Urothelium cell line (cell line): Measurements from ENCODE around the gene NIPBL.
"Not testable (repeated sequence)": the region's sequence is repeated elsewhere in the genome, so short reads cannot be mapped to it uniquely, and the experiment has no call there.

Experiments
- DNase-seq: peaks from one replicate; pipeline ENCODE4 v3.0.0; 2011; ENCODE audit warnings: low spot score, mixed read lengths
- FAIRE-seq: peaks from 2 replicates; lab custom pipeline; 2011; peaks lifted over from hg19 to GRCh38; lab: Jason Lieb, UNC

Gene NIPBL

DNA sequence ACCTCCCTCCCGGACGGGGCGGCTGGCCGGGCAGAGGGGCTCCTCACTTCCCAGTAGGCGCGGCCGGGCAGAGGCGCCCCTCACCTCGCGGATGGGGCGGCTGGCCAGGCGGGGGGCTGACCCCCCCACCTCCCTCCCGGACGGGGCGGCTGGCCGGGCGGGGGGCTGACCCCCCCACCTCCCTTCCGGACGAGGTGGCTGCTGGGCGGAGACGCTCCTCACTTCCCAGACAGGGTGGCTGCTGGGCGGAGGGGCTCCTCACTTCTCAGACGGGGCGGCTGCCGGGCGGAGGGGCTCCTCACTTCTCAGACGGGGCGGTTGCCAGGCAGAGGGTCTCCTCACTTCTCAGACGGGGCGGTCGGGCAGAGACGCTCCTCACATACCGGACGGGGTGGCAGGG, 136.6 kb downstream of the NIPBL start:
- not testable (repeated sequence) for FAIRE-seq, DNase-seq

GRCh38 chr5:37014321-37014720, 137.8 kb downstream of the NIPBL start:
- DNase-seq (no peak), FAIRE-seq (no peak)

GRCh38 chr5:37015795-37016666, 139.5 kb downstream of the NIPBL start:
- no peak for DNase-seq
- no peak for FAIRE-seq

- no peak for FAIRE-seq
- DNase-seq = no peak
Measured at GRCh38 chr5:37028910-37029309, 152.3 kb downstream of the NIPBL start.

GRCh38 chr5:37029436-37029835, 152.9 kb downstream of the NIPBL start:
- no peak for DNase-seq
- no peak for FAIRE-seq

DNA sequence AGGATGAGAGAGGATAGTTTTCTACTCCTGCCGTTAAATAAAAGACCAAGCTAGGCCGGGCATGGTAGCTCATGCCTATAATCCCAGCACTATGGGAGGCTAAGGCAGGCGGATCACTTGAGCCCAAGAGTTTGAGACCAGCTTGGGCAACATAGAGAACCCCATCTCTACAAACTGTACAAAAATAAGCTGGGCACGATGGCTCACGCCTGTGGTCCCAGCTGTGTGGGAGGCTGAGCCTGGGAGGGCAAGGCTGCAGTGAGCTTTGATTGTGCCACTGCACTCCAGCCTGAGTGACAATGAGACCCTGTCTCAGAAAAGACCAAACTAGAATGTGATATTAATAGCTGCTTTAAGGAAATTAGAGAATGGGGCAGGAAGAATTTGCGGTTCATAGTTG, 158.4 kb downstream of the NIPBL start:
- DNase-seq (no peak), FAIRE-seq (no peak)

- FAIRE-seq (no peak), DNase-seq (no peak)
Measured at GRCh38 chr5:37037840-37038239, 161.3 kb downstream of the NIPBL start.

GRCh38 chr5:37039824-37040223, 163.3 kb downstream of the NIPBL start:
- DNase-seq (no peak), FAIRE-seq (no peak)

- DNase-seq = no peak
Measured at GRCh38 chr5:37043693-37044092, 167.1 kb downstream of the NIPBL start.

GRCh38 chr5:37044120-37044519, 167.6 kb downstream of the NIPBL start:
- no peak for FAIRE-seq
- no peak for DNase-seq

More at GRCh38 chr5:37043693-37044092, 167.1 kb downstream of the NIPBL start:
- no peak for FAIRE-seq

DNA sequence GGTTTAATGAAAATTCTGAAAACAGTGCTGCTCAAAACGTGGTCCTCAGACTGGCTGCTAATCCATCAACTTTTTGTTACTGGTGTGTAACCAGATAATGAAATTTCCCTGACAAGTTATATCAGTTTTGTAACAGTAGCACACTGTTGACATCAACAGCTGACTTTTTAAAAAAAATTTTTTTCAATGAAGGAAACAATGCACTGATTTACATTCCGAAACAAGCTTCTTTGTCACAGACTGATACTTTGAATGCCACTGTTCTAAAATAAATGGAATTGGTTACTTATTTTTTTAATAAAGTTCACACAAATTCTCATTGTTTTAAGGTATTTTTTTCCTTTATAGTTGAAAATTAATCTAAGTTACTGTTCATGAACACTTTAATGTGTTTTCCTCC, 169.1 kb downstream of the NIPBL start:
- DNase-seq = no peak
- FAIRE-seq = no peak

GRCh38 chr5:37047947-37048346, 171.4 kb downstream of the NIPBL start:
- no peak for DNase-seq
- no peak for FAIRE-seq

DNA sequence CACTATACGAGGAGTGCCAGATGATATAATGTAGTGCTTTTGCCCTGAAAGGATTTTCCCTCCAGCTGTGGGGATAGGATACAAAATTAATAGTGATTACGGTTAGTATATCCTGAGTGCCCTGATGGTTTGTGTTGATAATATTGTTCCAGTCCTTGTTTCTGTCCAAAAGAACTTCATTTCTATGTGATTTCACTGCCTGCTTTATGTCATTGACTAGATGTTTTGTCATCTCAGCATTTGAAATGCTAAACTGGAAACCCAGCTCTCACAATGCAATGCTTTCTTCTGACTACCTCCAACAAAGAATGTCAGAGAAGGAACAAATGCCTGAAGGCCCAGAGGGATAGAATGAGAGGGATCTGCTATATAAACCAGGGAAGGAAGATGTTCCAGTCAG, 177.8 kb downstream of the NIPBL start:
- DNase-seq (no peak), FAIRE-seq (no peak)

DNA sequence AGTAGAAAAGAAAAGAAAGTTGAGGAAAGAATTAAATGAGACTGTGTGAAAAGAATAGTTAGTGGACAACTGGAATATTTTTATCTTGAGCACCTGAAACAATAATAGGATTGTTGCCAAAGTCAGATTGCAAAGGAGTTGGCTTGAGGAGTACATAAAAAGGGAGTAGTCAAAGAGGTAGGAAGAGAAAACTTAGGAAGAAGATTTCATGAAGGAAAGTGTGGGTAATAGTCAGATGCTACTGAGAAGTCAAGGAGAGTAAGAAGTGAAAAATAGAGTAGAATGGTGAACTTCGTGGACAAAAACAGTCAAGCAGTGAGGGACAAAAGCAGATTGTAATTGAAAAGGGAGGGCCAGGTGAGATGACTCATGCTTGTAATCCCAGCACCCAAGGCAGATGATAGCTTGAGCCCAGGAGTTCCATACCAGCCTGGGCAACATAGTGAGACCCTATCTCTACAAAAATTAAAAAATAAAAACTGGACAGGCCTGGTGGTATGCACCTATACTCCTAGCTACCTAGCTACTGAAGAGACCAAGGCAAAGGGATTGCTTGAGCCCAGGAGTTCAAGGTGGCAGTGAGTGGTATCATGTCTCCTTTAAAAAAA, 178.9 kb downstream of the NIPBL start:
- FAIRE-seq (no peak), DNase-seq (peak; percentile 19)

DNA sequence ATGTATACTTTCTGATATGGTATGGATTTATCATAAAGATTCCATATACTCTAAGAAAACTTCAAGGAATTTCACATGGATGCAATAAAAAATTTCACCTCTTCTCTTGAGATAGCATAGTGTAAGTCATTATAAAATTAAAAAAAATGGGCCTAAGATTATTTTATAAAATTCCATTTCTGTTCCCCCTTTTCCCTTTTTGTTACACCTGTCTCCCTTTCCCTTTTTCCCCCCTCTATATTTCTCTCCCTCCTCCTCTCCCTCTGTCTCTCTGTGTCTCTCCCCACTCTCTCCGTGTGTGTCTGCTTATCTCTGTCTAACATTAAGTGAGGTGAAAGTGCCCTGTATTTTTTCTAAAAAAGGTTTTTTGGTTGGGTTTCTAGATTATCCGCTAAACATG, 180.2 kb downstream of the NIPBL start:
- no peak for DNase-seq
- FAIRE-seq = no peak

DNA sequence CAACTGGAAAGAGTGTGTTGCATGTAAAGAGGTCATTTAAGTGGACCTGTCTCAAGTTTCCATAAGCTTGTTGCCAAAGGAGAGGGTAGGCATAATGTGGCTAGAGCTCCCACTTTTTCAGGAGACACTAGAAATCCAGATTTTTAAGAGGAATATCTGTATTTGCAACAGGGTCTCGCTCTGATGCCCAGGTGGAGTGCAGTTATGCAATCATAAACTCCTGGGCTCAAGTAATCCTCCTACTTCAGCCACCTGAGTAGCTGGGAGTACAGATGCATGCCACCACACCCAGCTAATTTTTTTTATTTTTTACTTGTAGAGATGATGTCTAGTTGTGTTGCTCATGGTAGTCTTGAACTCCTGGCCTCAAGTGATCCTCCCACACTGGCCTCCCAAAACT, 183.5 kb downstream of the NIPBL start:
- no peak for FAIRE-seq
- DNase-seq = no peak

DNA sequence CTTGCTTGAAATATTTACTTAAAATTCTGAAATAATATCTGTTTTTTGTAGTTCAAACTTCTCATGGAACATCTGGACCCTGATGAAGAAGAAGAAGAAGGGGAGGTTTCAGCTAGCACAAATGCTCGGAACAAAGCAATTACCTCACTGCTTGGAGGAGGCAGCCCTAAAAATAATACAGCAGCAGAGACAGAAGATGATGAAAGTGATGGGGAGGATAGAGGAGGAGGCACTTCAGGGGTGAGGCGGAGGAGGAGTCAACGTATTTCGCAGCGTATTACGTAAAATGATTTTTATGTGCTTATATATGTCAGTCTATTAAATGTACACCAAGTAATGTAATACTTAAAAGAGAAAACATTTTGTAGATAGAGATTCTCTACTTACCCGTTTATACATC, 187.2 kb downstream of the NIPBL start:
- FAIRE-seq = no peak
- no peak for DNase-seq

GRCh38 chr5:37064442-37064841, 187.9 kb downstream of the NIPBL start:
- DNase-seq = no peak
- FAIRE-seq = no peak

- DNase-seq (peak; percentile 11), FAIRE-seq (no peak)
Measured at GRCh38 chr5:37071487-37071886, 194.9 kb downstream of the NIPBL start.

- DNase-seq (peak; percentile 58), FAIRE-seq (peak; percentile 81)
Measured at GRCh38 chr5:37071901-37072581, 195.5 kb downstream of the NIPBL start.

- FAIRE-seq (no peak), DNase-seq (no peak)
Measured at GRCh38 chr5:37075399-37075950, 198.9 kb downstream of the NIPBL start.
